ENCODE measurements around the gene CABLES2. TPM values are rescaled to one million over a fixed set of nuclear protein-coding genes. Genes with fewer than 3 reads are reported as not detected.
A peak's percentile ranks its signal among the peaks of the same experiment; 100 is the strongest.

Gene CABLES2
- total and polyA plus RNA-seq, 9 donors = 2.7 to 7.0 (median 4.7) TPM

GRCh38 chr20:62350098-62350628, 56.9 kb downstream of the CABLES2 start:
- Histone ChIP-seq H3K27me3 (no peaks in the 10 kb centered on the region), H3K4me3 (no peak overlapping the region), H3K9me3 (no peaks in the 10 kb centered on the region), H3K27ac (no peak overlapping the region), H3K36me3 (no peaks in the 10 kb centered on the region), H3K4me1 (ENCODE audit: insufficient read depth) (no peaks in the 10 kb centered on the region)
- intact Hi-C loops (cut with DNase I) = no loop called here
- DNase-seq = peak in 2 of 5 donors; percentile 17 to 19
- no peak for TF ChIP-seq POLR2A (IDR thresholded peaks at IDR 0.05)
- no peak for TF ChIP-seq EP300 (IDR thresholded peaks at IDR 0.05)
- TF ChIP-seq CTCF (IDR thresholded peaks at IDR 0.05) = no peak
- 75 to 81% (median 76%) methylated on average over 16 of the region's 16 CpGs for WGBS, 3 donors

- H3K36me3 ChIP-seq = no peaks in the 10 kb centered on the region
- DNase-seq = no peak
- H3K9me3 ChIP-seq = no peaks in the 10 kb centered on the region
- no peaks in the 10 kb centered on the region for H3K4me1 ChIP-seq (ENCODE audit: insufficient read depth)
- 69 to 78% (median 73%) methylated on average over 7 of the region's 7 CpGs for WGBS, 3 donors
- intact Hi-C loops (cut with DNase I) = no loop called here
- no peaks in the 10 kb centered on the region for H3K27me3 ChIP-seq
- H3K4me3 ChIP-seq = no peak overlapping the region
- TF ChIP-seq CTCF (IDR thresholded peaks at IDR 0.05) (no peak), EP300 (IDR thresholded peaks at IDR 0.05) (no peak), POLR2A (IDR thresholded peaks at IDR 0.05) (no peak)
- no peak overlapping the region for H3K27ac ChIP-seq
These were observed 57.5 kb downstream of the CABLES2 start for GRCh38 chr20:62349556-62350097.

- no peaks in the 10 kb centered on the region for H3K27me3 ChIP-seq
- TF ChIP-seq CTCF (IDR thresholded peaks at IDR 0.05) (no peak), EP300 (IDR thresholded peaks at IDR 0.05) (no peak), POLR2A (IDR thresholded peaks at IDR 0.05) (no peak)
- intact Hi-C loops (cut with DNase I) = no loop called here
- no peak overlapping the region for H3K4me3 ChIP-seq
- H3K36me3 ChIP-seq = no peaks in the 10 kb centered on the region
- DNase-seq = no peak
- 96 to 100% (median 100%) methylated on average over 1 of the region's 1 CpG for WGBS, 3 donors
- no peaks in the 10 kb centered on the region for H3K4me1 ChIP-seq (ENCODE audit: insufficient read depth)
- H3K9me3 ChIP-seq = no peaks in the 10 kb centered on the region
- H3K27ac ChIP-seq = no peak overlapping the region
These were observed 58.5 kb downstream of the CABLES2 start for GRCh38 chr20:62348604-62349003.

DNA sequence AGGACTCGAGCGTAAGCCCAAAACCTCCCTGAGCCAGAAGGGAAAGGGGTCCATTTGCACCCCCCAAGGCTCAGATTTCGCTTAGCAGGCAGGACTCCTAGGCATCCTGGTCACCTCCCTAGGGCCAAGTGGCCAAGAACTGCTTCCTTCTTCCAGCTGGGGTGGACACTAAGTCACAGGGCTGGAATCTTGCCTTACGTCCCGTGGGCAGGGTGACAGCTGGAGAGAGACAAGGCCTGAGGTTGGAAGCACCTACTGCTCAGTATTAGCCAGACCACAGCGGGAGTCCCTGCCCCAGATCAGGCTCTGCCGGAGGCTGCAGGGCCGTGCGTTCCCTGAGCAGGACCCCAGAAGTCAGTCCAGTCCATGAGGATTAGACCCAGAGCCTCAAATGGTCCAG, 59.6 kb downstream of the CABLES2 start:
- intact Hi-C loops (cut with DNase I) = no loop called here
- H3K4me1 ChIP-seq (ENCODE audit: insufficient read depth) = no peaks in the 10 kb centered on the region
- no peaks in the 10 kb centered on the region for H3K36me3 ChIP-seq
- H3K4me3 ChIP-seq = no peak overlapping the region
- no peak for DNase-seq
- 88 to 93% (median 91%) methylated on average over 8 to 9 of the region's 9 CpGs for WGBS, 3 donors
- no peak overlapping the region for H3K27ac ChIP-seq
- no peaks in the 10 kb centered on the region for H3K27me3 ChIP-seq
- TF ChIP-seq EP300 (IDR thresholded peaks at IDR 0.05) = no peak
- TF ChIP-seq CTCF (IDR thresholded peaks at IDR 0.05) = no peak
- no peak for TF ChIP-seq POLR2A (IDR thresholded peaks at IDR 0.05)
- H3K9me3 ChIP-seq = no peaks in the 10 kb centered on the region
